ENCODE results near the gene TC2N. TPM values are rescaled to one million over a fixed set of nuclear protein-coding genes. Genes with fewer than 3 reads are reported as not detected.

The TC2N gene
- total and polyA plus RNA-seq, 9 of the 15 experiments (the other 6 are each of a cell fraction or from before 2014, with no cell fraction given) = 2.0 to 12.5 (median 7.3) TPM

GRCh38 chr14:91835920-91836843 lies 31.2 kb downstream of the TC2N start (continued):
- TF ChIP-seq CTCF (IDR thresholded peaks at IDR 0.05 in 2 of 3, conservative IDR thresholded peaks at IDR 0.05 in 1 of 3; ENCODE audit: insufficient read depth in 2 of 3, low read depth in 1 of 3, low read length in 3 of 3) = 0 out of 6 replicates have a peak, but pooled peaks of 1 of the 3 experiments have one; percentile 3
- TF ChIP-seq ZNF3 (CRISPR knock-in tag; IDR thresholded peaks at IDR 0.05) = no peak
- 0 out of 2 replicates have a peak, but pooled peaks have one; percentile 32 for TF ChIP-seq ZFX (CRISPR knock-in tag; IDR thresholded peaks at IDR 0.05)
- TF ChIP-seq MYC (IDR thresholded peaks at IDR 0.05; ENCODE audit: low read depth, low read length) = 0 out of 2 replicates have a peak, but pooled peaks have one; percentile 21
- TF ChIP-seq MYC (CRISPR knock-in tag; IDR thresholded peaks at IDR 0.05; ENCODE audit: borderline replicate concordance, low read depth) = no peak
- TF ChIP-seq SAFB (IDR thresholded peaks at IDR 0.05; ENCODE audit: borderline replicate concordance, low read depth, low read length) = peak; percentile 55; the same call in 1 of the 2 replicates
- peak; percentile 28; the same call in 1 of the 2 replicates for TF ChIP-seq SP1 (CRISPR knock-in tag; IDR thresholded peaks at IDR 0.05)
- TF ChIP-seq SMAD2 (IDR thresholded peaks at IDR 0.05; ENCODE audit: low read depth, low read length) = no peak
